Measurements from ENCODE around the gene DACH1. TPM values are rescaled to one million over a fixed set of nuclear protein-coding genes. Genes with fewer than 3 reads are reported as not detected.

Gene DACH1
- total RNA-seq, 1 donor from 2014 or later, result 1.6 TPM

GRCh38 chr13:71858647-71859046 is 8.4 kb downstream of the DACH1 start:
- Histone ChIP-seq H3K79me2 (ENCODE audit: insufficient read depth, low read length) (no peaks in the 10 kb centered on the region), H3K4me2 (ENCODE audit: low read length) (no peak overlapping the region), H3K27me3 (ENCODE audit: insufficient read depth, low read length) (no peaks in the 10 kb centered on the region), H2AFZ (ENCODE audit: low read depth, low read length) (no peak overlapping the region), H3K9ac (ENCODE audit: low read length) (no peak overlapping the region), H3K27ac (ENCODE audit: low read depth, low read length) (no peak overlapping the region), H3K36me3 (ENCODE audit: insufficient read depth, low read length) (no peaks in the 10 kb centered on the region), H4K20me1 (ENCODE audit: insufficient read depth, low read length) (no peaks in the 10 kb centered on the region), H3K4me3 (ENCODE audit: insufficient read depth, low read depth, low read length) (no peak overlapping the region), H3K9me3 (ENCODE audit: insufficient read depth, low read depth, low read length) (no peaks in the 10 kb centered on the region), H3K4me1 (ENCODE audit: insufficient read depth, low read length) (no peaks in the 10 kb centered on the region)
- no peak for FAIRE-seq
- H3K36me3 Mint-ChIP-seq (ENCODE audit: low read depth, unreplicated experiment), result no peaks in the 10 kb centered on the region
- H3K9me3 Mint-ChIP-seq (ENCODE audit: unreplicated experiment), result no peaks in the 10 kb centered on the region
- no peaks in the 10 kb centered on the region for H3K4me1 Mint-ChIP-seq (ENCODE audit: low read depth, unreplicated experiment)
- TF ChIP-seq CTCF (IDR thresholded peaks at IDR 0.05; ENCODE audit: insufficient read depth, low read depth, low read length) (no peak), EZH2 (IDR thresholded peaks at IDR 0.05; ENCODE audit: insufficient read depth, low read length) (no peak)
- H3K27ac Mint-ChIP-seq (ENCODE audit: unreplicated experiment), result no peak overlapping the region
- no peak for DNase-seq (ENCODE audit: low read depth)
- no peak overlapping the region for H3K4me3 Mint-ChIP-seq (ENCODE audit: unreplicated experiment)
- peaks cover 4% of the 10 kb centered on the region for H3K27me3 Mint-ChIP-seq (ENCODE audit: low read depth, unreplicated experiment)

GRCh38 chr13:71856548-71857043 is 10.4 kb downstream of the DACH1 start:
- Mint-ChIP-seq H3K27me3 (ENCODE audit: low read depth, unreplicated experiment) (no peaks in the 10 kb centered on the region), H3K9me3 (ENCODE audit: unreplicated experiment) (no peaks in the 10 kb centered on the region), H3K27ac (ENCODE audit: unreplicated experiment) (no peak overlapping the region), H3K4me1 (ENCODE audit: low read depth, unreplicated experiment) (no peaks in the 10 kb centered on the region), H3K4me3 (ENCODE audit: unreplicated experiment) (no peak overlapping the region), H3K36me3 (ENCODE audit: low read depth, unreplicated experiment) (no peaks in the 10 kb centered on the region)
- Histone ChIP-seq H3K27ac (ENCODE audit: low read depth, low read length) (no peak overlapping the region), H3K9me3 (ENCODE audit: insufficient read depth, low read depth, low read length) (no peaks in the 10 kb centered on the region), H3K4me1 (ENCODE audit: insufficient read depth, low read length) (no peaks in the 10 kb centered on the region), H3K9ac (ENCODE audit: low read length) (no peak overlapping the region), H3K4me2 (ENCODE audit: low read length) (no peak overlapping the region), H3K36me3 (ENCODE audit: insufficient read depth, low read length) (no peaks in the 10 kb centered on the region), H3K4me3 (ENCODE audit: insufficient read depth, low read depth, low read length) (no peak overlapping the region), H4K20me1 (ENCODE audit: insufficient read depth, low read length) (no peaks in the 10 kb centered on the region), H3K27me3 (ENCODE audit: insufficient read depth, low read length) (no peaks in the 10 kb centered on the region), H2AFZ (ENCODE audit: low read depth, low read length) (no peak overlapping the region), H3K79me2 (ENCODE audit: insufficient read depth, low read length) (no peaks in the 10 kb centered on the region)
- FAIRE-seq, result no peak
- no peak for DNase-seq (ENCODE audit: low read depth)
- TF ChIP-seq CTCF (IDR thresholded peaks at IDR 0.05; ENCODE audit: insufficient read depth, low read depth, low read length), result no peak
- no peak for TF ChIP-seq EZH2 (IDR thresholded peaks at IDR 0.05; ENCODE audit: insufficient read depth, low read length)

GRCh38 chr13:71854401-71854800 is 12.6 kb downstream of the DACH1 start:
- Histone ChIP-seq H2AFZ (ENCODE audit: low read depth, low read length) (no peak overlapping the region), H3K79me2 (ENCODE audit: insufficient read depth, low read length) (no peaks in the 10 kb centered on the region), H3K36me3 (ENCODE audit: insufficient read depth, low read length) (no peaks in the 10 kb centered on the region), H3K9ac (ENCODE audit: low read length) (no peak overlapping the region), H3K4me1 (ENCODE audit: insufficient read depth, low read length) (no peaks in the 10 kb centered on the region), H3K4me2 (ENCODE audit: low read length) (no peak overlapping the region), H4K20me1 (ENCODE audit: insufficient read depth, low read length) (no peaks in the 10 kb centered on the region), H3K4me3 (ENCODE audit: insufficient read depth, low read depth, low read length) (no peak overlapping the region), H3K27me3 (ENCODE audit: insufficient read depth, low read length) (no peaks in the 10 kb centered on the region), H3K9me3 (ENCODE audit: insufficient read depth, low read depth, low read length) (no peaks in the 10 kb centered on the region), H3K27ac (ENCODE audit: low read depth, low read length) (no peak overlapping the region)
- no peak for TF ChIP-seq EZH2 (IDR thresholded peaks at IDR 0.05; ENCODE audit: insufficient read depth, low read length)
- no peak for TF ChIP-seq CTCF (IDR thresholded peaks at IDR 0.05; ENCODE audit: insufficient read depth, low read depth, low read length)
- FAIRE-seq, result no peak
- Mint-ChIP-seq H3K36me3 (ENCODE audit: low read depth, unreplicated experiment) (no peaks in the 10 kb centered on the region), H3K4me1 (ENCODE audit: low read depth, unreplicated experiment) (no peaks in the 10 kb centered on the region), H3K9me3 (ENCODE audit: unreplicated experiment) (no peaks in the 10 kb centered on the region), H3K27ac (ENCODE audit: unreplicated experiment) (no peak overlapping the region), H3K27me3 (ENCODE audit: low read depth, unreplicated experiment) (no peaks in the 10 kb centered on the region), H3K4me3 (ENCODE audit: unreplicated experiment) (no peak overlapping the region)
- no peak for DNase-seq (ENCODE audit: low read depth)
